NCI-H82 (cell line): ENCODE data around the gene TRAF1.

Experiments used
- DNase-seq: peaks from one replicate; lab custom pipeline; 2025; lab: John Stamatoyannopoulos, UW

TRAF1 gene

GRCh38 chr9:120889606-120890271 is 36.9 kb downstream of the TRAF1 start:
- DNase-seq, result peak; percentile 68

- DNase-seq, result no peak
These were observed 38.0 kb downstream of the TRAF1 start for GRCh38 chr9:120888626-120889025.

- no peak for DNase-seq
These were observed 40.1 kb downstream of the TRAF1 start for GRCh38 chr9:120886490-120886967.

- no peak for DNase-seq
These were observed 40.6 kb downstream of the TRAF1 start for GRCh38 chr9:120885958-120886357.

- DNase-seq, result no peak
These were observed 41.1 kb downstream of the TRAF1 start for GRCh38 chr9:120885457-120885856.

- DNase-seq, result no peak
These were observed 43.0 kb downstream of the TRAF1 start for GRCh38 chr9:120883608-120883996.

GRCh38 chr9:120882935-120883607 is 43.5 kb downstream of the TRAF1 start:
- no peak for DNase-seq

- no peak for DNase-seq
These were observed 47.1 kb downstream of the TRAF1 start for GRCh38 chr9:120879446-120879845.

GRCh38 chr9:120878188-120879130 is 48.1 kb downstream of the TRAF1 start:
- DNase-seq, result peak; percentile 91

- DNase-seq, result peak; percentile 83
These were observed 49.1 kb downstream of the TRAF1 start for GRCh38 chr9:120877276-120878034.

GRCh38 chr9:120876842-120877240 is 49.8 kb downstream of the TRAF1 start, which contains the start of gene PHF19:
Gene PHF19, minus strand, starts transcription at chr9:120877188. Its CDS starts 2,447 bp downstream, at chr9:120874741.
- peak; percentile 76 for DNase-seq

GRCh38 chr9:120875954-120876841 is 50.4 kb downstream of the TRAF1 start:
- peak; percentile 89 for DNase-seq

- DNase-seq, result no peak
These were observed 51.0 kb downstream of the TRAF1 start for GRCh38 chr9:120875643-120875953.

GRCh38 chr9:120875195-120875565 is 51.4 kb downstream of the TRAF1 start:
- DNase-seq, result no peak

- DNase-seq, result no peak
These were observed 52.1 kb downstream of the TRAF1 start for GRCh38 chr9:120874226-120875194.

- no peak for DNase-seq
These were observed 53.1 kb downstream of the TRAF1 start for GRCh38 chr9:120873512-120873911.

- no peak for DNase-seq
These were observed 53.6 kb downstream of the TRAF1 start for GRCh38 chr9:120872791-120873502.

GRCh38 chr9:120870206-120870605 is 56.4 kb downstream of the TRAF1 start:
- no peak for DNase-seq

GRCh38 chr9:120869726-120870125 is 56.9 kb downstream of the TRAF1 start:
- no peak for DNase-seq
